ENCODE results near the gene ANKLE2. TPM values are rescaled to one million over a fixed set of nuclear protein-coding genes. Genes with fewer than 3 reads are reported as not detected.

ANKLE2 gene
- total and polyA plus RNA-seq, 10 of the 15 experiments (the other 5 are each of a cell fraction or from before 2014, with no cell fraction given): 4.3 to 89.4 (median 53.0) TPM

- no TSS peak for BruUV-seq (replicated peaks)
- H3K36me3 ChIP-seq (ENCODE audit: control insufficient read depth in 2 of 2, insufficient read depth in 2 of 2, low read length in 1 of 2): peaks cover 25 to 38% of the 10 kb centered on the region in 2 experiments
- CTCF ChIA-PET: no interaction called here
- FAIRE-seq (no peak), DNase-seq (ENCODE audit: low read depth, low spot score) (no peak), ATAC-seq (peak; percentile 76)
- no peaks in the 10 kb centered on the region; the same call in 2 of the 3 replicates for H3K9me3 ChIP-seq (replicated peaks; ENCODE audit: control insufficient read depth, insufficient read depth, low read length)
- intact Hi-C loops (cut with micrococcal nuclease; ENCODE audit: unreplicated experiment): no loop called here
- no peak overlapping the region for H3K4me2 ChIP-seq (ENCODE audit: control insufficient read depth, insufficient read depth)
- no peaks in the 10 kb centered on the region for H4K20me1 ChIP-seq (ENCODE audit: control insufficient read depth, insufficient read depth)
- RAD21 ChIA-PET (ENCODE audit: unreplicated experiment): no interaction called here
- no peaks in the 10 kb centered on the region for H3K79me2 ChIP-seq (ENCODE audit: control insufficient read depth, insufficient read depth, low read length)
- no peak overlapping the region for H3K4me3 ChIP-seq
- in situ Hi-C loops (cut with MboI): no loop called here
- H3K9ac ChIP-seq (ENCODE audit: control insufficient read depth, insufficient read depth, low read length): no peak overlapping the region
- H2AFZ ChIP-seq (ENCODE audit: control insufficient read depth, low read depth, low read length): no peak overlapping the region
- H3K27me3 ChIP-seq (replicated peaks in 1 of 2; ENCODE audit: control insufficient read depth in 2 of 2, insufficient read depth in 2 of 2, low read length in 1 of 2): no peaks in the 10 kb centered on the region
- H3K4me1 ChIP-seq (ENCODE audit: control insufficient read depth, insufficient read depth, low read length): no peaks in the 10 kb centered on the region
- POLR2A ChIA-PET: no interaction called here
- SMC1A ChIA-PET (ENCODE audit: uncharacterized antibody, unreplicated experiment): no interaction called here
- 97% methylated on average over 26 of the region's 29 CpGs for WGBS (ENCODE audit: insufficient coverage, insufficient replicate concordance, low lambda C conversion rate, missing lambda C conversion rate)
- H3K27ac ChIP-seq (ENCODE audit: control insufficient read depth, insufficient read depth): no peak overlapping the region
- TF ChIP-seq ZNF24 (IDR thresholded peaks at IDR 0.05): no peak
- TF ChIP-seq MTA3 (IDR thresholded peaks at IDR 0.05; ENCODE audit: borderline replicate concordance, low read length): no peak
- TF ChIP-seq PBX3 (IDR thresholded peaks at IDR 0.05; ENCODE audit: insufficient replicate concordance, low read depth, low read length): no peak
- no peak for TF ChIP-seq ZBTB11 (CRISPR knock-in tag; IDR thresholded peaks at IDR 0.05)
- TF ChIP-seq, protein P1, sequence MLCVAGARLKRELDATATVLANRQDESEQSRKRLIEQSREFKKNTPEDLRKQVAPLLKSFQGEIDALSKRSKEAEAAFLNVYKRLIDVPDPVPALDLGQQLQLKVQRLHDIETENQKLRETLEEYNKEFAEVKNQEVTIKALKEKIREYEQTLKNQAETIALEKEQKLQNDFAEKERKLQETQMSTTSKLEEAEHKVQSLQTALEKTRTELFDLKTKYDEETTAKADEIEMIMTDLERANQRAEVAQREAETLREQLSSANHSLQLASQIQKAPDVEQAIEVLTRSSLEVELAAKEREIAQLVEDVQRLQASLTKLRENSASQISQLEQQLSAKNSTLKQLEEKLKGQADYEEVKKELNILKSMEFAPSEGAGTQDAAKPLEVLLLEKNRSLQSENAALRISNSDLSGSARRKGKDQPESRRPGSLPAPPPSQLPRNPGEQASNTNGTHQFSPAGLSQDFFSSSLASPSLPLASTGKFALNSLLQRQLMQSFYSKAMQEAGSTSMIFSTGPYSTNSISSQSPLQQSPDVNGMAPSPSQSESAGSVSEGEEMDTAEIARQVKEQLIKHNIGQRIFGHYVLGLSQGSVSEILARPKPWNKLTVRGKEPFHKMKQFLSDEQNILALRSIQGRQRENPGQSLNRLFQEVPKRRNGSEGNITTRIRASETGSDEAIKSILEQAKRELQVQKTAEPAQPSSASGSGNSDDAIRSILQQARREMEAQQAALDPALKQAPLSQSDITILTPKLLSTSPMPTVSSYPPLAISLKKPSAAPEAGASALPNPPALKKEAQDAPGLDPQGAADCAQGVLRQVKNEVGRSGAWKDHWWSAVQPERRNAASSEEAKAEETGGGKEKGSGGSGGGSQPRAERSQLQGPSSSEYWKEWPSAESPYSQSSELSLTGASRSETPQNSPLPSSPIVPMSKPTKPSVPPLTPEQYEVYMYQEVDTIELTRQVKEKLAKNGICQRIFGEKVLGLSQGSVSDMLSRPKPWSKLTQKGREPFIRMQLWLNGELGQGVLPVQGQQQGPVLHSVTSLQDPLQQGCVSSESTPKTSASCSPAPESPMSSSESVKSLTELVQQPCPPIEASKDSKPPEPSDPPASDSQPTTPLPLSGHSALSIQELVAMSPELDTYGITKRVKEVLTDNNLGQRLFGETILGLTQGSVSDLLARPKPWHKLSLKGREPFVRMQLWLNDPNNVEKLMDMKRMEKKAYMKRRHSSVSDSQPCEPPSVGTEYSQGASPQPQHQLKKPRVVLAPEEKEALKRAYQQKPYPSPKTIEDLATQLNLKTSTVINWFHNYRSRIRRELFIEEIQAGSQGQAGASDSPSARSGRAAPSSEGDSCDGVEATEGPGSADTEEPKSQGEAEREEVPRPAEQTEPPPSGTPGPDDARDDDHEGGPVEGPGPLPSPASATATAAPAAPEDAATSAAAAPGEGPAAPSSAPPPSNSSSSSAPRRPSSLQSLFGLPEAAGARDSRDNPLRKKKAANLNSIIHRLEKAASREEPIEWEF (IDR thresholded peaks at IDR 0.05; ENCODE audit: insufficient replicate concordance, low read depth, low read length): no peak
- no peak for TF ChIP-seq ETV6 (conservative IDR thresholded peaks at IDR 0.05 in 1 of 2, IDR thresholded peaks at IDR 0.05 in 1 of 2; ENCODE audit: borderline replicate concordance in 1 of 2, low read depth in 1 of 2)
- no peak for TF ChIP-seq HDGF (IDR thresholded peaks at IDR 0.05)
- TF ChIP-seq ATF3 (IDR thresholded peaks at IDR 0.05; ENCODE audit: borderline replicate concordance, extremely low read depth, low read depth, low read length): no peak
Observed at GRCh38 chr12:132788375-132789098, 26.9 kb upstream of the ANKLE2 start.
